ENCODE measurements around the gene KCNK4.

Gene KCNK4

GRCh38 chr11:64268893-64269539 lies 22.1 kb upstream of the KCNK4 start:
- FAIRE-seq: no peak
- TF ChIP-seq POLR2A (IDR thresholded peaks at IDR 0.05; ENCODE audit: low read depth, low read length): peak; percentile 30
- no peak for DNase-seq (ENCODE audit: insufficient read length, low spot score)

GRCh38 chr11:64269540-64270220 lies 21.4 kb upstream of the KCNK4 start:
- DNase-seq (ENCODE audit: insufficient read length, low spot score): peak; percentile 84
- FAIRE-seq: no peak
- 0 out of 2 replicates have a peak, but pooled peaks have one; percentile 27 for TF ChIP-seq POLR2A (IDR thresholded peaks at IDR 0.05; ENCODE audit: low read depth, low read length)

- DNase-seq (ENCODE audit: insufficient read length, low spot score): no peak
- TF ChIP-seq POLR2A (IDR thresholded peaks at IDR 0.05; ENCODE audit: low read depth, low read length): no peak
- FAIRE-seq: no peak
Observed at GRCh38 chr11:64275031-64275800, 15.9 kb upstream of the KCNK4 start.

GRCh38 chr11:64275841-64276240 lies 15.3 kb upstream of the KCNK4 start:
- FAIRE-seq (no peak), DNase-seq (ENCODE audit: insufficient read length, low spot score) (no peak)
- no peak for TF ChIP-seq POLR2A (IDR thresholded peaks at IDR 0.05; ENCODE audit: low read depth, low read length)

GRCh38 chr11:64276653-64277431 lies 14.3 kb upstream of the KCNK4 start:
- peak; percentile 28; the same call in 1 of the 2 replicates for TF ChIP-seq POLR2A (IDR thresholded peaks at IDR 0.05; ENCODE audit: low read depth, low read length)
- DNase-seq (ENCODE audit: insufficient read length, low spot score): peak; percentile 91
- peak; percentile 41 for FAIRE-seq

- no peak for FAIRE-seq
- no peak for DNase-seq (ENCODE audit: insufficient read length, low spot score)
- no peak for TF ChIP-seq POLR2A (IDR thresholded peaks at IDR 0.05; ENCODE audit: low read depth, low read length)
Observed at GRCh38 chr11:64278576-64279190, 12.4 kb upstream of the KCNK4 start.

GRCh38 chr11:64281957-64282770 lies 8.9 kb upstream of the KCNK4 start:
- no peak for DNase-seq (ENCODE audit: insufficient read length, low spot score)
- no peak for FAIRE-seq
- TF ChIP-seq POLR2A (IDR thresholded peaks at IDR 0.05; ENCODE audit: low read depth, low read length): no peak

GRCh38 chr11:64283092-64283491 lies 8.0 kb upstream of the KCNK4 start:
- DNase-seq (ENCODE audit: insufficient read length, low spot score) (no peak), FAIRE-seq (no peak)
- TF ChIP-seq POLR2A (IDR thresholded peaks at IDR 0.05; ENCODE audit: low read depth, low read length): no peak

- FAIRE-seq (no peak), DNase-seq (ENCODE audit: insufficient read length, low spot score) (peak; percentile 98)
- peak; percentile 51; the same call in 1 of the 2 replicates for TF ChIP-seq POLR2A (IDR thresholded peaks at IDR 0.05; ENCODE audit: low read depth, low read length)
Observed at GRCh38 chr11:64284048-64284961, 6.8 kb upstream of the KCNK4 start, which contains the start of gene BAD. BAD (minus strand) TSS chr11:64284665; CDS start chr11:64284368, 297 bp downstream.

- FAIRE-seq (no peak), DNase-seq (ENCODE audit: insufficient read length, low spot score) (peak; percentile 87)
- peak; percentile 55 for TF ChIP-seq POLR2A (IDR thresholded peaks at IDR 0.05; ENCODE audit: low read depth, low read length)
Observed at GRCh38 chr11:64284962-64285884, 5.9 kb upstream of the KCNK4 start, which contains the start of gene GPR137. GPR137 (plus strand) TSS chr11:64285848; CDS start chr11:64286525, 677 bp downstream.

Measured in H54 (cell line).